GM12864 (cell line): ENCODE data around the gene IRF3.
A peak's percentile ranks its signal among the peaks of the same experiment; 100 is the strongest.

ENCODE experiments used
- DNase-seq: peaks from one replicate; pipeline ENCODE4 v3.0.0-alpha.2; 2011; ENCODE audit warnings: low read depth
- H3K4me3 ChIP-seq: 2 replicates; pipeline ENCODE4 v1.5.1; 2011; ENCODE audit warnings: mild to moderate bottlenecking, low read depth, low read length, control low read depth
- TF ChIP-seq, protein P1 (sequence below): IDR thresholded peaks from 2 replicates; pipeline ENCODE4 v1.5.1; 2011; ENCODE audit warnings: low read depth, mild to moderate bottlenecking, moderate library complexity, low read length, control low read depth, inconsistent platforms; ENCODE audit errors: missing control alignments

IRF3 gene

DNA sequence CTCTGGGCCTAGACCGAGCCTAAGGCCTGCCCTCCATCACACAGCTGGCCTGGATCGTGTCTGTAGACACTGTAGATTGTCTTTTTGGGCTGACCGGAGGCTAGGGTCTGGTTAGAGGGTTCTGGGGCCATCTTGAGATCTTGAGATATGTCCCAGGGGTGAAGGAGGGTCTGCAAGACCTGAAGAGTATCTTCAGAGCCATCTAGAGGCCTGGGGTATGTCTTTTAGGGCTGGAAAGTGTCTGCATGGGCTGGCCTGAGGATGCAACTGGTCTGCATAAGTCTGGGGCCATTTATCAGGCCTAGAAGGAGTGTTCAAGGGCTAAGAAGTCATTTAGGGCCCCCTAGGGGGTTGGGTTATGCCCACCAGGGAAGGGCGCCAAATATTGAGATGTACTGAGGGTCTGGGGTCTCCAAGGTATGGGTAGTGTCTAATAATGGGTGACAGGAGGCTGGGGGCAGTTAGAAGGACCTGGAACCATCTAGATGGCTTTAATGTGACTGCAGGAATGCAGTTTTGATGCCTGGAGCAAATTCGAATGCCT, 23.1 kb downstream of the IRF3 start:
- TF ChIP-seq, protein P1, sequence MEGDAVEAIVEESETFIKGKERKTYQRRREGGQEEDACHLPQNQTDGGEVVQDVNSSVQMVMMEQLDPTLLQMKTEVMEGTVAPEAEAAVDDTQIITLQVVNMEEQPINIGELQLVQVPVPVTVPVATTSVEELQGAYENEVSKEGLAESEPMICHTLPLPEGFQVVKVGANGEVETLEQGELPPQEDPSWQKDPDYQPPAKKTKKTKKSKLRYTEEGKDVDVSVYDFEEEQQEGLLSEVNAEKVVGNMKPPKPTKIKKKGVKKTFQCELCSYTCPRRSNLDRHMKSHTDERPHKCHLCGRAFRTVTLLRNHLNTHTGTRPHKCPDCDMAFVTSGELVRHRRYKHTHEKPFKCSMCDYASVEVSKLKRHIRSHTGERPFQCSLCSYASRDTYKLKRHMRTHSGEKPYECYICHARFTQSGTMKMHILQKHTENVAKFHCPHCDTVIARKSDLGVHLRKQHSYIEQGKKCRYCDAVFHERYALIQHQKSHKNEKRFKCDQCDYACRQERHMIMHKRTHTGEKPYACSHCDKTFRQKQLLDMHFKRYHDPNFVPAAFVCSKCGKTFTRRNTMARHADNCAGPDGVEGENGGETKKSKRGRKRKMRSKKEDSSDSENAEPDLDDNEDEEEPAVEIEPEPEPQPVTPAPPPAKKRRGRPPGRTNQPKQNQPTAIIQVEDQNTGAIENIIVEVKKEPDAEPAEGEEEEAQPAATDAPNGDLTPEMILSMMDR = no peak
- no peak for DNase-seq
- peak overlapping the region; percentile 95 for H3K4me3 ChIP-seq

DNA sequence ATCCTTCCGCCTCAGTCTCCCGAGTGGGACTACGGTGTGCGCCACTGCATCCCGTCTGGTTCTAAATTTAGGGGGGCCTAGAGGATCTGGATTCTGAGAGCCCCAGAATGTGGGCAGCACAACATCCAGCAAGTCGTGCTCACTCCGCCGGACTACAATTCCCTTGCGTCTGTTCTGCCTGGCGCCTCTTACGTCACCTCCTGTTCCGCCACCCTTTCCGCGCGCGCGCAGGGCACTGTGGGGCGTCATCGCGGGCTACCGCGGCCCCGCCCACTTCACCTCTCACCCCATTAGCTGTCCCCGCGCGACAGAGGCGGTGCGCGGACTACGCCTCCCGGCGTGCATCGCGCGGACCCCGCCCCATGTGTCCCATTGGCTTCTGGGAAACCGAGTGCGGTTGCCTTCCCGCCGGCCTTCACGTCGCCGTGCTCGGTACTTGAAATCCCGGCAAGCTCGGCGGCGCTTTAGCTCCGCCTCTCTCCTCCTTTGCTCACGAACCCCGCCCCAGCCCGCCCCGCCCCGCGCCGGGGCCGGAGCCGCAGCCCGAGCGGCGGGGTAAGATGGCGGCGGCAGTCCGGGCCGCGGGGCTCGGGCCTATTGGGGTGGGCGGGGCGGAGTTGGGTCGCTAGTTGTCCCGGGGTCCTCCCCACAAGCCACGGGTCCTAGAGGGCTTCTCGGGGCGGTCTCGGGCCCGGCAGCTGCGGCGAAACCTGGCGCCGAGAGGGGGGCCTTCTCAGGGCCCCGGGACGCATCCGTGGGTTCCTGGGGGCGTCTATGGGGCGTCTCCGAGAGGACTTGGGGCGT, 23.8 kb downstream of the IRF3 start, which contains the start of gene SCAF1:
Gene SCAF1, plus strand, starts transcription at position 522 of the 804 bp plus-strand sequence. CDS start 2,818 bp downstream, outside the sequence.
- peak; percentile 98 for DNase-seq
- peak within 1 kb of the TSS; percentile 95 for H3K4me3 ChIP-seq
- TF ChIP-seq, protein P1 = no peak

- DNase-seq = peak; percentile 99
- H3K4me3 ChIP-seq = peak within 1 kb of the TSS; percentile 63
- TF ChIP-seq, protein P1 = no peak
Measured at GRCh38 chr19:49640113-49640898, 25.4 kb downstream of the IRF3 start, which contains the start of gene RRAS. Gene RRAS (minus strand): TSS chr19:49640143. CDS start chr19:49640098, 45 bp downstream.

DNA sequence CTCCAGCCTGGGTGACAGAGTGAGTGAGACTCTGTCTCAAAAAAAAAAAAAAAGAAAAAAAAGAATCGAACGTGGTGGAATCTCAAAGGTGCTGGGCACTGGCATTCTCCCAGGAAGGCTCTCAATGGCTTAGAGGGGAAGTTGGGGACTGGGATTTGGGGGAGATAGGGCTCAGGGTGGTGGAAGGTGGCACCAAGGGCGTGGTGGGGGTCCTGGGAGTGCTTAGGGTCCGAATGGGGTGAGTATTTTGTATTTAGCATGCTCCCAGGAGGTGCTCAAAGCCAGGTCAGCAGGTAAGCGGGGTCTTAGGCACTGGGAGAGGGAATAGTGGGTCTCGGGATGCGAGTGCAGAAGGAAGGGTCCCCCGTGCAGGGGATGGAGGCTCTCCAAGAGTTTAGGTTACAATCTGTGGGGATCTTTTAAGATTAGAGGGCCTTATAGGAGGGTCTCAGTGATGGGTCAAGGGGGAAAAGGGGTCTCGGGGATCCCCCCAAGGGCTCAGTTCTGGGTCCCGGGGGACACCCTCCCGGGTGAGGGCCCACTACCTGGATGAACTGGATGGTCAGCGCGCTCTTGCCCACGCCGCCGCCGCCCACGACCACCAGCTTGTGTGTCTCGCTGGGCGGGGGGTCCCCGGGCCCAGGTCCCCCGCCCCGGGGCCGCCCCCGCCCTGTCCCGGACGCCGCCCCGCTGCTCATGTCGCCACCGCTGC, 26.1 kb downstream of the IRF3 start:
- H3K4me3 ChIP-seq = peak overlapping the region; percentile 53
- no peak for DNase-seq
- TF ChIP-seq, protein P1 = no peak

DNA sequence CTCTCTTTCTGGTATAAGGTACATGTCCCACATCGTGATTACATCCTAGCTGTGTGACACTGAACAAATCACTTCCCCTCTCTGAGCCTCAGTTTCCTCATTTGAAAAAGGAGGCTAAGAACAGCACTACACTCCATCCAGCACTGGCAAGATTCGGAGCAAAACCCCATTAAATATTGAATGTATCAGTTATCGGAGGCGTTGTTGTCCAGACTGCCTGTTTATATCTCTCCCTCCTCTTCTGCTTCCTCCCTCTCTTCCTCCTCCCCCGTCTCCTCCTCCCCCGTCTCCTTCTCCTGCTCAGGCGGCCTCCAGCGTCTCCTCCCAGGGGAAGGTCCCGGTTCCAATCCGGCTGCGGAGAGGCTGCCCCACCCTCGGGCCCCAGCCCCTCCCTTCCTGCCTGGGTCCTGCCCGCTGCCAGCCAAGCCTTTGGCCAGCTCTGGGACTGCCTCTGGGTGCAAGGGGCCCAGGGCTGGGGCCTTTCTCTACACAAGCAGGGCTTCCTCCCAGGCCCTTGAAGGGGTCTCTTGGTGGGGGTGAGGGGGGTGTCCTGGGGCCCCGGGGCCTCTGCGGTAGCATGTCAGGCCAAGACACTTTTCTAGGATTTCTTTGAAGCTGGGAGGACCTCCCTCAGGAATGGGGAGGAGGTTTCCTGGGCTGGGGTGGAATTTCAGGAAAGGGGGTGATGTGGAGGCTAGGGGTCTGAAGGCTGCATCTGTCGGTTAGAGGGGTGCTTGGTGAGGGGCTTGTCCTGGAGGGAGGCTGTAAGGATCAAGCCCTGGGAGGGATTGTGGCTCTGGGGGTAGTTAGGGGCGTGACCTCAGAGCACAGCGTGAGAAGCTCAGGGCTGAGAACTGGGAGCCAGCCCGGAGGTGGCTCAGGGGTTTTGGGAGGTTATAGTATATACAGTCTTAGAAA, 27.6 kb downstream of the IRF3 start:
- TF ChIP-seq, protein P1 = no peak
- DNase-seq = no peak
- H3K4me3 ChIP-seq = no peak overlapping the region
